SHP77 (cell line): ENCODE results near the gene CRISPLD2.
"Not testable (repeated sequence)": the region's sequence is repeated elsewhere in the genome, so short reads cannot be mapped to it uniquely, and the experiment has no call there.

Experiments used
- DNase-seq, 2 experiments: peaks; one replicate each; lab custom pipeline; 2025; lab: John Stamatoyannopoulos, UW

The CRISPLD2 gene

GRCh38 chr16:84931107-84931494, 111.3 kb downstream of the CRISPLD2 start:
- no peak for DNase-seq

DNA sequence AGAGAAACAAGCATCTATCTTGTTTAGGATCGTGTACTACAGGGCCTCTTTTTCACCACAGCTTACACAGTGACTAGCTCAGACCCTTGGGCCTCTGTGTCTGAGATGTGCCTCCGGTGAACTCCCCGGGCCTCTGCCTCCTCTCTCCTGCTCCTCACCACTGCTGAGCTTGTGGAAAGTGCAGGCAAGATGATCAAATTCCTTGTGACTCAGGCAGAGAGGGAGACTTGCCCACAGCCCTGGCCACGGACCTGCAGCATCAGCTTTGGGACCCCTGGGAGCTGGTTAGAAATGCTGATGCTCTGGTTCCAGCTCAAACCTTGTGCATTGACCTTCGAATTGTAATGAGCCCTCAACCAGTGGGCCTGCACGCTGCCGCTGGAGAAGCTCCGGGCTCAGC, 111.7 kb downstream of the CRISPLD2 start:
- no peak for DNase-seq

DNA sequence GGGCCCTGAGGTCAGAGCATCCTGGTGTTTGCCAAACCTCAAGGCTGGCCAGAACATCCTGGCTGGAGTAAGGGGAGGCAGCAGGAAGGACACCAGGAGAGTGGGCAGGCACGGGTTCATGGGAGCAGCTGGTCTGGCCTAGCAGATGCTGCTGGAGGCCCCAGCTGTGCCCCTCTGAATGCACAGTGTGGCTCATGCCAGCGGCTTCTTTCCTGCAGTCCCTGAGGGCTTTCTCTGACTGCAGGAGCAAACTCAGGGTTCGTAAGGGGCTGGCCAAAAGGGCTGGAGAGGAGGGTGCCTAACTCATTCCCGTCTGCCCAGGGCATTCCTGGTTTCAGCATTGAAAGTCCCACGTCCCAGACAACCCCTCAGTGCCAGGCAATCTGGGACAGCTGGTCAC, 112.9 kb downstream of the CRISPLD2 start:
- peak; percentile 77 to 78 for DNase-seq

DNA sequence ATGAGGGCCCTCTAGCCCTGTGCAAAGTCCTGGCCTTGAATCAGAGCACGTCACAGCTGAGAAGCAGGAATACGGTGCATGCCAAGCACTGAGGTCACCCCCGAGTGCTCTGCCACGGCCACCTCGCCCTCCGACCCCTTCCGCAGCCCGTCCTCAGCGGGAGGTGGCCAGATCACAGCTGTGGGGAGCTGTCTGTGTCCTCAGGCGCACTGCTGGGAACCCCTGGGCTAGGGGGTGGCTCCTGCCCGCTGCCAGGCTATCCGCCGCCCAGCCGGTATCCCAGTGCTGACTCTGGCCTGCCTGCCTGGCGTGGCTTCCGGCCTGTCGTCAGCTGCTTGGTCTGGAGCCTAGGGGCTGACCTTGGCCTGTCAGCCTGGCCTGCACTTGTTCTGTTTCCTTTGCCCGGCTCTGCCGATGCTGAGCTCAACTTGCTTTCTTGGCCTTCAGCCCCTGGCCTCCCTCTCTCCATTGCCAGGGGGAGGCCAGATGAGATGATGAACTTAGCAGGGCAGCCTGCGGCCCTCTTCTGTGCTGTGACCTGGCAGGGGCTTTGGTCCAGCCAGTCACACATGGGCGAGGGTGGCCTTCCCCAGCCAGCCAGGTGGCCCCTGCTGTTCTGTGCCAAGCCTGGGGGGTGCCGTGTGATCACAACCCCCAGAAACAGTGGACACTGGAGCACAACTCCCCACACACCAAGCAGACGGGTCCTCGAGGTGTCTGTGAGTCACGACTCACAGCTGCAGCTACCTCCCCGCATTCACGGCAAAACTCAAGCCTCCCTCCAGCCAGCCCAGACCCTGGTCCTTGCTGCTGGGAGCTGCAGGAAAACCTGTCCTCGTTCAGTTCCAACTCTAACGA, 114.2 kb downstream of the CRISPLD2 start:
- DNase-seq = no peak

DNA sequence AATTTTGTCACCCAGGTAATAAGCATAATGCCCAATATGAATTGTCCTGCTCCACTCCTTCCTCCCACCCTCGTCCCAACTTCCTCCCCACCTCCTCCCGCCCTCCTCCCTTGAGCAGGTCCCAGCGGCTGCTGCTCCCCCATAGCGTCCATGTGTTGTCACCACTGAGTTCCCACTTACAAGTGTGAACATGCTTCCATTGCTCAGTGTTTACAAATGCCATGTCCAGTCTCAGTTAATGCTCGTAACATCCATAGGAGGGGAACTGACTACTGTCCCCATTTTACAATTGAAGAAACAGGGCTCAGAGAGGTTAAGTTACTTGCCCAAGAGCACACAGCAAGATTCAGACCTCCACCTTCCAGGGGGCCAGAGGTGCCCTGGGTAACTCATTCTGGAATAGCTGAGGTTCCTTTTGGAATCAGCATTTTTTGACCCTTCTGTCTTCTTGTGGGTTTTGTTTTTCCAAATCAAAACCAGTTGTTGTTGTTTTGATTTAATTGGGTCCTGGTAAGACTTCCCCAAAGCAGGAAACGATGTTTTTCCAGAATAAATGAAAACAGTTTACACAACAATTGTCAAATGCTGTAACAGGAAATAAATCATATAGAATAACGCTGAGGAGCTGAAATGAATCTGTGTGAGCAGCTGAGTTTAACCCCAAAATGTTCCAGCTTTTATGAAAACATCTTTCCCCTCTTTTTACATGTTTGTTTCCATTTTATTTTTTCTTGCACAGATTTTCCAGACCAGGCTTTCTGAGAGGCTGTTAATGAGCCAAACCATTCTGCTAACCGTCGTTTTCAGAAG, 117.6 kb downstream of the CRISPLD2 start:
- DNase-seq = no peak

- DNase-seq = not testable (repeated sequence)
Observed at GRCh38 chr16:84938616-84939015, 118.8 kb downstream of the CRISPLD2 start.

DNA sequence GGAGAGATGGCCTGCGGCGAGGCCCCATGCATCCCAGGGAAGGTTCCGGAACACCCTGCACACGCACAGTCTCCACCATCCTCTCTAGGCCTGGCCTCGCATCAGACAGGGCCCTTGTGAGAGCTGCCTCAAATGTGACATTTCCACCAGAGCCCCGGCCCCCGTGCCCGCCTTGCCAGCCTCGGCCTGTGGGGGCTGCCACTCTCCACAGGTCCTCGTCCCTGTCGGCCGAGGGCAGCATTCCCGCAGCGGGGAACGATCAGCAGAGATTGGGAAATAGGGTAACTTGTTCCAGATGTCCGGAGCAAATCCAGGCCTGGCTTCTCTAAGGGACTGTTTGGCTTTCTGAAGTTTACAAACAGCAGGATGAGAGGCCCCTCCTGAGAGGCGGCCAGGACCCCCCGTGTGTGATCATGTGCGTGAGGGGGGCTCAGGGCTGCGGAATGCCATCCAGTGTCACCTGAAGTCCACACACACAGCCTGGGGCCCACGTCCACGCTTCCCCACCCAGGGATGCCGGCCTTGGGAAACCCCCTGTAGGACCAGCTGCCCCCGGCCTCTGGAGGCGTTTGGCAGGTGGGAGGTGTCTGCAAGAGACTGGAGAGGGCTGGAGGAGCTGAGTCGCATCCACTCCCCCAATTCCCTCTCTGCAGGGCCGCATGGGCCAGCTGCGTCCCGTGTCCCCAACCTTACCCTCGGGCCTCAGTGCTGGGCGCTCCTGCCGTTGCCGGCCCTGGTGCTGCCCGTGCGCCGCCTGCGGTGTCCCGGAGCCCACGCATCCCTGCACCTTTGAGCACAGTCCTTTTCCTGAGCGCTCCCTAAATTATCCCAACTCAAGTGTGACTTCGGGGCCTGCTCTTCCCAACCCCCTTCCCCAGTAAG, 121.1 kb downstream of the CRISPLD2 start:
- no peak for DNase-seq

GRCh38 chr16:84941921-84942320, 122.1 kb downstream of the CRISPLD2 start:
- no peak for DNase-seq

DNA sequence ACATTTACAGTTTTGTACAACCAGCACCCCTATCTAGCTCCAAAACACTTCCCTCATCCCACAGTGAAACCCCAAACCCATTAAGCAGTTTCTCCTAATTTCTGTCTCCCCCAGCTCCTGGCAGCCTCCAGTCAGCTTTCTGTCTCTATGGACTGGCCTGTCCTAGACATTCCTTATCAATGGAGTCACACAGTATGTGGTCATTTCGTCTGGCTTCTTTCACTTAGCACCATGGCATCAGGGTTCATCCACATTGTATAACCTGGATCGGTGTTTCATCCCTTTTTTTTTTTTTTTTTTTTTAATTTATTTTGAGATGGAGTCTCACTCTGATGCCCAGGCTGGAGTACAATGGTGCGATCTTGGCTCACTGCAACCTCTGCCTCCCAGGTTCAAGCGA, 123.0 kb downstream of the CRISPLD2 start:
- DNase-seq = no peak

GRCh38 chr16:84943620-84944019, 123.8 kb downstream of the CRISPLD2 start:
- DNase-seq = no peak

DNA sequence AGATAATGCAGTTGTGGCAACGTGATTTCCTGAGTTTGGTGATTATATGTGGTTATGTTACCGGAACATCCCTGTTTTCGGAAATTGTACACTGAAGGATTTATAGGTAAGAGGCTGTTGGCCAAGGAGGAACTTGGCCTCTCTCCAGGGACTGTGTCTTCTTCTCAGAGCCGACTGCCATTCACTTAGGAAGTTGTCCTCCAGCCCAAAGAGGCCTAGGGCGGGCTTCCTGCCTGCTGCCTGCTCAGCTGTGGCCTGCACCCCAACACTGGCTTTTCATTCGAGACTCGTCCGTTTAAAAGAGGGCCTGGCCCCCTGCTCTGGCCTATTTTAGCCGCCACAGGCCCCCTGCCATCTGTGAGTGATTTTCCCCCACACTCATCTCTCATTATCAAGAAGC, 127.2 kb downstream of the CRISPLD2 start:
- no peak for DNase-seq

DNA sequence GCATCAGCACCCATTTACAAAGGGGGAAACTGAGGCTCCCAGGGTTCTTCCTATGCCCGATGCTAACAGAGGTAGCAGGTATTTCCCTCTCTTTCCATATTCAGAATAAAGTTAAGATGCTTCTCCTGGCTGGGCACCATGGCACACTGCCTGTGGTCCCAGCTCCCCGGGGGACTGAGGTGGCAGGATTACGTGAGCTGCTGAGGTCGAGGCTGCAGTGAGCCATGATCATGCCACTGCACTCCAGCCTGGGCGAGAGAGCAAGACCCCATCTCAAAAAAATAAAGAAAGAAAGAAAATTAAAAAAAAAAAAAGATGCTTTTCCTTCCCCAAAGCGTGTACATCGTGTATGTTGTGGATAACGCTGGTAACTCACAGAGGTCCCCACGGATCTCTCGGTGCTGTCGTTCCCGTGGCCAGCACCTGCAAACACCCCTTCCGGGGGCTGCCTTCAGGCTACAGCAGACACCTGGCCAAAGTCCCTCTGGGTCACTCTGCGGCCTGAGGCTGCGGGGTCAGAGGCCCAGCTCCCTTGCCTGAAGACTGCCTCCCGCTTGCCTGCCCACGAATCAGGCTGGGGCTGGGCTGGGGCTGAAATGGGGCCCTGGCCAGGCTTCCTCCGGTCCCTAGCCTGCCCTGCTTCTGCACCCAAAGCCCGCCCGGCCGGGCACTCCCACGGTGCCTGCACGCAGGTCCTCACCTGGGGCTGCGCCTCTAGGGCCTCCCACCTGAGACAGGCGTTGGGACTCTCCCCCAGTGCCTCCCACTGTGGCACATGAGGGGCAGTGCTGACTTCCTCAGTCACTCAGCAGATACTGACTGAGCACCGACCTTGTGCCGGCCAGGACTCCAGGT, 128.4 kb downstream of the CRISPLD2 start:
- no peak for DNase-seq

DNA sequence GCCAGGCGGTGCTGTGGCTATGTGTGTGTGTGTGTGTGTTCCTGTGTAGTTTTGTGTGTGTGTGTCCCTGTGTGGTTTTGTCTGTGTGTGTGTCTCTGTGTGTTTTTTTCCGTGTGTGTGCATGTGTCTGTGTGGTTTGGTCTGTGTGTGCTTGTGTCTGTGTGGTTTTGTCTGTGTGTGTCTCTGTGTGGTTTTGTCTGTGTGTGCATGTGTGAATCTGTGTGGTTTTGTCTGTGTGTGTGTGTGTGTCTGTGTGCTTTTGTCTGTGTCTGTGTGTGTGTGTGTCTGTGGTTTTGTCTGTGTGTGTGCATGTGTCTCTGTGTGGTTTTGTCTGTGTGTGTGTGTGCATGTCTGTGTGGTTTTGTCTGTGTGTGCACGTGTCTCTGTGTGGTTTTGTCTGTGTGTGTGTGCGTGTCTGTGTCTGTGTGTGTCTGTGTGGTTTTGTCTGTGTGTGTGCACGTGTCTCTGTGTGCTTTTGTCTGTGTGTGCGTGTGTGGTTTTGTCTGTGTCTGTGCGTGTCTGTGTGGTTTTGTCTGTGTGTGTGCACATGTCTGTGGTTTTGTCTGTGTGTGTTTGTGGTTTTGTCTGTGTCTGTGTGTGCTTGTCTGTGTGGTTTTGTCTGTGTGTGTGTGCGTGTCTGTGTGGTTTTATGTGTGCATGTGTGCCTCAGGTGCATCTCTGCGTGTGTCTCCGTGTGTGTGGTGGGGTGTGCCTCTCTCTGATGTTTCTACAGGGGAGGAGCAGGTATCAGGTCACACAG, 129.2 kb downstream of the CRISPLD2 start:
- DNase-seq = no peak

DNA sequence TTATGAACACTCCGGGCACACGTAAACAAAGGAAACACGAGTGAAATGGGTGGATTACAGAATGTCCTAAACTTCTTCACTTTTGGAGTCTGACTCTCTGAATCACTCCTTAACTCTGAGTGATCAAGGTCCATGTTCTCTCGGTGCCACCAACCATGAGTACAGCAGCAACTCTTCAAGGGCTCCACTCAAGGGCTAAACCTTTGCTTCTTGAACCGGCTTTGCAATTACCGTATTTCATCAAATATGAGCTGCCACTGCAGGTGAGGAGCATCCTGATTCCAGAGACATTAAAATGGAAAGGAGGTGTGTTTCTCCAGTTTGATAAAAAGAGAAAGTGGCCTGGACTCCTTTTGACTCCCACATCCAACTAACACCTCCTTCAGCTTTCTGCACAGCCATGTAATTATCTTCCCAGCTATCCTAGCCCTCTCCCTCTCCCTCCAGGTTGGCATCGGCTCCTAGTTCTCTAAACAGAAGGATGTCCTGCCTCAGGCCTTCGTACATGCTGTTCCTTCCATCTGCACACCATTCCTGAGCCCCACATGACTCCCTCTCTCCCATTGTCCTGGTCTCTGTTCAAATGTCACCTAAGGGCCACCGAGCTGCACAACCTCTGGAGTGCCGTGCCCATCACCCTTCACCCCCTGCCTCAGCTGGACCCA, 130.1 kb downstream of the CRISPLD2 start:
- DNase-seq = no peak

DNA sequence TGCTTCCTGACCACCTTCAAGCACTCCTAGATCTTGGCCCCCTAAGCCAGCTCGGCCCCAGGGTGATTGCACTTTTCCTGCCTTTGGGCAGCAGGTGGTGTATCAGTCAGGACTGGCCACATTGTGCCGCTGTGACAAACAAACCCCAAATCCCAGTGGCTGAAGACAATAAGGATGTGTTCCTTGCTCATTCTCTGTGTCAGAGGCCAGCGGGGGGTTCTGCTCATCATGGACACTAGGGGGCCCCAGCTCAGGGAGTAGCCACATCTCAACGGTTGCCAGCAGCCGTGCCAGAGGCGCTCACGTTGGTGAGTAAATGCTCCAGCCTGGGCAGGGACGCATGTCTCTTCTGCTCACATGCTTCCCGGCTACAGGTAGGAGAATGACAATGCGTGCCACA, 131.1 kb downstream of the CRISPLD2 start:
- peak; percentile 73 to 89 for DNase-seq

DNA sequence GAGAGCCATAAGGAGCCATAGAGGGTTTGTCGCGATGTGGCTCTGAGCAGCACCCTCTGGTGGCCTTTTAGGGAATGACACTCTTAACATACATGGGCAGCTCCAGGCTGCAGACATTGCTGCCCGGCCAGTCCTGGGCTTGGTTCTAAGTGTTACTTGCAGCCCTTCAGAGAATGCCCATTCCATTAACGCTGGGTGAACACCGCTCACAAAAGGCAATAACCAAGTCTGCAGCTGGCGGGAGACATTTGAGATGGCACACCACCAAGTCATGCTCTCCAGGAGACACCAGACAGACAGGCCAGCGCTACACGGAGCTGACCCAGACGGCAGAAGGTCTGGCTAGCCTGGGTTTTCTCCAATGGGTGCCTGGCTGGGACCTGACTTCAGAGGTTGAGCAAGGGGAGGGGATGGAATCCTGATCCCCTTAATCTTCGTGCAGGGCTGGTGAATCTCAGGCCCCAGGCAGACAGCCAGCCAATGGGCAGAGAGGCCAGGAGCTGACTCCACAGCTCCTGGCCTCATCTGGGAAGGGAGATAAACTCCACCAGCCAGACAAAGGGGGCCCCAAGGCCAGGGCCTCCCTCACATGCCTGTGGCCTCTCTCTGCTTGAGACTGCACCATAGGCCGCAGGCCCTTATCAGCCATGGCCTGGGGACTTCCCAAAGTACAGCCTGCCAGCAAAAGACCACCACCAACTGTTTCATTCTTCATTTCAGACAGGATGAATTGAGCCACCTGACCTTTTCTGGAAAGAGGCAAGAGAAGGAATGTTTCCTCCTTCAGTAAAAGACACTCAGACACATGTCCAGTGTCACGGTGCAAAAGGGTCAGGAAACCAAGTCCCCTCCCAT, 132.8 kb downstream of the CRISPLD2 start:
- peak; percentile 82 to 90 for DNase-seq

DNA sequence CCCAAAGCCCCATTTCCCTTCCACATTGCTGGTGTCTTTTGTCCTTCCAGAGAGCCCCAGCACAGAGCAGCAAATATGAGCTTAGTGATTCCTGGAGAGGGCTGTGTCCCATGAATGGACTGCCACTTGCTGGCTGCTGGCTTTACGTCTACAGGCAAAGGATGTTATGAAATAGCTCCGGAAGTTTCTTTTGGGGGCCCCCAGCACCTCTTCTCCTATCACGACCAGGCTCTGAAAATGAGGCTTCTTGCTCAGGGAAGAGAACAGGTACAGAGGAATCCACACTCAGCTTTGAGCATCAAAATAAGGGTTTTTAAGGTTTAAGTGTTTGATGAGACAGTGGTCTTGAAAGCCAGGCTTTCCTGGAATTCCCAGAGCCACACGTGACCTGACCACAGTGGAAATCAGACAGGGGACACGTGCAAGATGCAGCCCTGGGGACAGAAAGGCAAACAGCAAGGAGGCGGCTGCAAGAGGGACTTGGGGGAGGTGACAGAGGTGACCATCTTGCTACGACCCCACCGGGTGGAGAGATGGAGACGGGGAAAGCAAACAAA, 133.5 kb downstream of the CRISPLD2 start:
- no peak for DNase-seq

DNA sequence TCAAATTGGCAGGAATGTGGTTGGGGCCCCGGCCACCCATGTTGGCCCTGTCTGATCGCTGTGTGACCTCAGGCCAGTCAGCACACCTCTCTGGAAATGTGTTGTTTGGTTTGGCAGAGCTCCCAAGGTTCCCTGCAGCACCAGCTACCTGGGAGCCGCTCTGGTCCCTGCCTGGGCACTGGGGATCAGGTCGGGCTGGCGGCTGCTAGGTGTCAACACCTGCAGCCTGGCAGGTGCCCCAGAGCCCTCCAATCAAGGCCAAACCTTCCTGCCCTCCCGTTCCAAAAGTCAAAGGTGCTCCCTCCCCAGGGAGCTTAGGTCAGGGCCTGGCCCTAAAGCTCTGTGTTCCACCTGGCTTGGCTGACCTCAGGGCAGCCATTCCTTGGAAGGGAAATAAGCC, 135.6 kb downstream of the CRISPLD2 start:
- no peak for DNase-seq

DNA sequence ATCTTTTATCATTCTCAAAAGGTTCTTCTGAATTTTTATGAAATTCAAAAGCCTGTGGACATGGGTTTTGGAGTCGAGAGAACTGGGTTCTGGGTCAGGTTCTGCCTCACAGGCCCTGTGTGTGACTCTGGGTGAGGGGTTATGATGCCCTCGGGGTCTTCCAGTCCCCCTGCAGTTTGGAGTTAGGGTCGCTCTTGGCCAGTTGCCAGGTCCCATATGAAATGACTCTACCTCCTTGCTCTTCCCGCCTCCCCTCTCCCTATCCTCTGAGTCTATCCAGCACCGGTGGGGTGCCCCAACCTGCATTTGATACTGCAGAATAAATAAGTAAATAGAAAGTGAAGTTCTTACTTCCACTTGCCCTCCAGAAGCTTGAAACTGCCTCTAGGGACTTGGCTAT, 137.4 kb downstream of the CRISPLD2 start:
- DNase-seq = no peak
